Measurements from ENCODE around the gene ATG14. TPM values are rescaled to one million over a fixed set of nuclear protein-coding genes. Genes with fewer than 3 reads are reported as not detected.

Gene ATG14
- total RNA-seq, 4 donors from 2014 or later = 10.3 to 18.9 (median 13.9) TPM

DNA sequence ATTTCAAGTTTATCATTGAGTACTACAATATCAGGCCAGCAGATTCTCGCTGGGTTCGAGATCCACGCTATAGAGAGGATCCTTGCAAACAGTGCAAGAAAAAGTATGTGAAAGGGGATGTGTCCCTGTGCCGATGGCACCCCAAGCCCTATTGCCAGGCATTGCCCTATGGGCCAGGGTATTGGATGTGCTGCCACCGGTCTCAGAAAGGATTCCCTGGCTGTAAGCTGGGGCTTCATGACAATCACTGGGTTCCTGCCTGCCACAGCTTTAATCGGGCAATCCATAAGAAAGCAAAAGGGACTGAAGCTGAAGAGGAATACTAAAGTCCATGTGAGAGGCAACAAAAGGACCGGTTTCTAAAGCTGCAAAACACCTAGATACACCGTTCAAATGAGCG lies 59.4 kb downstream of the ATG14 start:
- Histone ChIP-seq H3K9me3 (no peaks in the 10 kb centered on the region), H3K36me3 (peaks cover 0 to 27% (median 0%) of the 10 kb centered on the region in 3 donors), H3K4me1 (peaks cover 0 to 12% (median 0%) of the 10 kb centered on the region in 4 donors), H3K27ac (no peak overlapping the region), H3K4me3 (no peak overlapping the region), H3K27me3 (no peaks in the 10 kb centered on the region)
- no peak for DNase-seq
- TF ChIP-seq, protein P1, sequence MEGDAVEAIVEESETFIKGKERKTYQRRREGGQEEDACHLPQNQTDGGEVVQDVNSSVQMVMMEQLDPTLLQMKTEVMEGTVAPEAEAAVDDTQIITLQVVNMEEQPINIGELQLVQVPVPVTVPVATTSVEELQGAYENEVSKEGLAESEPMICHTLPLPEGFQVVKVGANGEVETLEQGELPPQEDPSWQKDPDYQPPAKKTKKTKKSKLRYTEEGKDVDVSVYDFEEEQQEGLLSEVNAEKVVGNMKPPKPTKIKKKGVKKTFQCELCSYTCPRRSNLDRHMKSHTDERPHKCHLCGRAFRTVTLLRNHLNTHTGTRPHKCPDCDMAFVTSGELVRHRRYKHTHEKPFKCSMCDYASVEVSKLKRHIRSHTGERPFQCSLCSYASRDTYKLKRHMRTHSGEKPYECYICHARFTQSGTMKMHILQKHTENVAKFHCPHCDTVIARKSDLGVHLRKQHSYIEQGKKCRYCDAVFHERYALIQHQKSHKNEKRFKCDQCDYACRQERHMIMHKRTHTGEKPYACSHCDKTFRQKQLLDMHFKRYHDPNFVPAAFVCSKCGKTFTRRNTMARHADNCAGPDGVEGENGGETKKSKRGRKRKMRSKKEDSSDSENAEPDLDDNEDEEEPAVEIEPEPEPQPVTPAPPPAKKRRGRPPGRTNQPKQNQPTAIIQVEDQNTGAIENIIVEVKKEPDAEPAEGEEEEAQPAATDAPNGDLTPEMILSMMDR (IDR thresholded peaks at IDR 0.05) = no peak
- TF ChIP-seq POLR2A (IDR thresholded peaks at IDR 0.05) = no peak

DNA sequence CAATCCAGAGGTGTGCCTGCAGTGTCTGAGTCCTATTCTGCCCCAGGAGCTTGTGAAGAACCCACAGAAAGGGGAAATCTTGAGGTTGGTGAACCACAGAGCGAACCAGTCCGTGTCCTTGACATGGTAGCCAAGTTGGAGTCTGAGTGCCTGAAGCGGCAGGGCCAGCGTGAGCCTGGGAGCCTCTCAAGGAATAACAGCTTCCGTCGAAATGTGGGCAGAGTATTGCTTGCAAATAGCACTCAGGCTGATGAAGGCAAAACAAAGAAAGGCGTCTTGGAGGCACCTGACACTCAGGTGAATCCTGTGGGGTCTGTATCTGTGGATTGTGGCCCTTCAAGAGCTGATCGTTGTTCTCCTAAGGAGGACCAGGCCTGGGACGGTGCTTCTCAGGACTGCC lies 60.5 kb downstream of the ATG14 start:
- no peak overlapping the region for H3K4me3 ChIP-seq
- H3K27ac ChIP-seq = no peak overlapping the region
- DNase-seq = no peak
- H3K9me3 ChIP-seq = no peaks in the 10 kb centered on the region
- H3K27me3 ChIP-seq = no peaks in the 10 kb centered on the region
- no peak for TF ChIP-seq POLR2A (IDR thresholded peaks at IDR 0.05)
- TF ChIP-seq, protein P1 (IDR thresholded peaks at IDR 0.05) = no peak
- peaks cover 0 to 27% (median 0%) of the 10 kb centered on the region in 3 donors for H3K36me3 ChIP-seq
- peaks cover 0 to 20% (median 0%) of the 10 kb centered on the region in 4 donors for H3K4me1 ChIP-seq

DNA sequence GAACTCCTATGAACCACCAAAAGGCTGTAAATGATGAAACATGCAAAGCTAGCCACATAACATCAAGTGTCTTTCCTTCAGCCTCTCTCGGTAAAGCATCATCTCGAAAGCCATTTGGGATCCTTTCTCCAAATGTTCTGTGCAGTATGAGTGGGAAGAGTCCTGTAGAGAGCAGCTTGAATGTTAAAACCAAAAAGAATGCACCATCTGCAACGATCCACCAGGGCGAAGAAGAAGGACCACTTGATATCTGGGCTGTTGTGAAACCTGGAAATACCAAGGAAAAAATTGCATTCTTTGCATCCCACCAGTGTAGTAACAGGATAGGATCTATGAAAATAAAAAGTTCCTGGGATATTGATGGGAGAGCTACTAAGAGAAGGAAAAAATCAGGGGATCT lies 61.2 kb downstream of the ATG14 start:
- Histone ChIP-seq H3K27ac (no peak overlapping the region), H3K4me1 (peaks cover 0 to 24% (median 0%) of the 10 kb centered on the region in 4 donors), H3K9me3 (no peaks in the 10 kb centered on the region), H3K36me3 (peaks cover 0 to 25% (median 0%) of the 10 kb centered on the region in 3 donors), H3K4me3 (no peak overlapping the region), H3K27me3 (no peaks in the 10 kb centered on the region)
- DNase-seq = no peak
- no peak for TF ChIP-seq POLR2A (IDR thresholded peaks at IDR 0.05)
- TF ChIP-seq, protein P1 (IDR thresholded peaks at IDR 0.05) = no peak

DNA sequence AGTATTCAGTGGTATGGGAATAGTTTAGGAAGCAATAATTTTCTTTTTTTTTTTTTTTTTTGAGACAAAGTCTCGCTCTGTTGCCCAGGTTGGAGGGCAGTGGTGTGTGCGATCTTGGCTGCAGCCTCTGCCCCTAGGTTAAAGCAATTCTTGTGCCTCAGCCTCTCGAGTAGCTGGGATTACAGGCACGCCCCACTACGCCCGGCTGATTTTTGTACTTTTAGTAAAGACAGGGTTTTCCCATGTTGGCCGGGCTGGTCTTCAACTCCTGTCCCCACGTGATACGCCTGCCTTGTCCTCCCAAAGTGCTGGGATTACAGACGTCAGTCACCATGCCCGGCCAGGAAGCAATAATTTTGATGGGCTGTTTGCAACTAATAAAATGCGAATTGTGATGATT lies 62.1 kb downstream of the ATG14 start:
- H3K4me3 ChIP-seq = no peak overlapping the region
- DNase-seq = peak in 1 of 3 donors; percentile 54
- no peak overlapping the region for H3K27ac ChIP-seq
- no peak for TF ChIP-seq POLR2A (IDR thresholded peaks at IDR 0.05)
- H3K9me3 ChIP-seq = no peaks in the 10 kb centered on the region
- H3K27me3 ChIP-seq = no peaks in the 10 kb centered on the region
- peaks cover 0 to 21% (median 0%) of the 10 kb centered on the region in 3 donors for H3K36me3 ChIP-seq
- H3K4me1 ChIP-seq = peaks cover 0 to 22% (median 0%) of the 10 kb centered on the region in 4 donors

DNA sequence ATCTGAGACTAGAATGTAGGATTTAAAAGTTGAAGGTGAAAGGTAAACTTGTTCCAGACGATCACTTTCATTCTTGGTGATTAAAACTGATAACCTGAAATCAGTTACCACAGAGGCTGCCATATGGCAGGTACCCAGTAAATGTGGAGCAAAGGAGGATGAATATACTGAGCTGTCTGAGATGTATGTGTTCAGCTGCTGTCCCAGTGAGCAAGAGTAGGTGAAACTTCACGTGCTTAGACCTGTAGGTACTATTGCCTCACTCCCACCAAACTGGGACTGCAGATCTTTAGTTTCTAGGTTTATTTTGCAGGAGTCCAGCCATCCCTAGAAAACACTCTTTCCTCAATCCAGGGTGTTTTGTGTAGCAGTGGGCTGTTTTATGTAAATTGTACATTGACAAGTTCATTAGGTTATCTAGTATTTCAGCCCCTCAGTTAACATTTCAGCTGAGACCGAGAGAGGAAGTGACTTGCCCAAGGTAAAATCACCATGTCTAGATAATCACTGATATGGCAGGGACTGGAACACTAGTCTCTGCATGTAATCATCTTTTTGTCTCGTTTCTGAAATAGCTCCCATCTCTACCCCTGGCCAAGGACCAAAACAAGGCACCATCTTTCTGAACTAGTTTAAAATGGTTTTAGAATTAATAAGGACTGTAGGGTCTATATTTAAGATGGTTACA lies 62.7 kb downstream of the ATG14 start:
- H3K27me3 ChIP-seq = no peaks in the 10 kb centered on the region
- H3K36me3 ChIP-seq = peaks cover 0 to 21% (median 0%) of the 10 kb centered on the region in 3 donors
- peak overlapping the region in 1 of 4 donors; percentile 13 for H3K27ac ChIP-seq
- TF ChIP-seq POLR2A (IDR thresholded peaks at IDR 0.05) = no peak
- TF ChIP-seq, protein P1 (IDR thresholded peaks at IDR 0.05) = peak in 1 of 6 experiments; percentile 1
- peaks cover 0 to 21% (median 0%) of the 10 kb centered on the region in 4 donors for H3K4me1 ChIP-seq
- H3K4me3 ChIP-seq = no peak overlapping the region
- no peak for DNase-seq
- H3K9me3 ChIP-seq = no peaks in the 10 kb centered on the region

DNA sequence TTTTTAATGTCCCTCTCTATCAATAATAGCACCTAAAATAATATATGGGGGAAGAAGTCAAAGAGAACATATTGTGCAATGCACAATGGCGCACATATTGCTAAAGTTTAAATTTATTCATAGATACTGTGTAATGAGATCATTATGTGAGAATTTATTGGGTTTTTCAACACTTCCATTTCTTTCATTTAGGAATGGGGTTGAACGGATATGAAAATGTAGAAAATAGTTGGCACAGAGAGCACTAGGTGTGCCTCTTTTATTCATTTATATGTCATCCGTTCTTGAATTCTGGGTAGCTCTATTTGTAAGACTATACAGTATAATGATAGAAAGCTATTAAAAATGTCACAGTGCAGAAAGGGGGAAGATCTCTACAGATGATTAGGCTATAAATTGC lies 63.9 kb downstream of the ATG14 start:
- Histone ChIP-seq H3K4me1 (peaks cover 0 to 27% (median 0%) of the 10 kb centered on the region in 4 donors), H3K27ac (no peak overlapping the region), H3K36me3 (peaks cover 0 to 21% (median 0%) of the 10 kb centered on the region in 3 donors), H3K9me3 (no peaks in the 10 kb centered on the region), H3K27me3 (no peaks in the 10 kb centered on the region), H3K4me3 (no peak overlapping the region)
- TF ChIP-seq POLR2A (IDR thresholded peaks at IDR 0.05) = no peak
- TF ChIP-seq, protein P1 (IDR thresholded peaks at IDR 0.05) = no peak
- DNase-seq = no peak

Measured in Peyer's patch (tissue), 4 donors.